Trophoblast cell (in vitro differentiated cells and primary cell): ENCODE results near the gene SLC24A4.

ENCODE experiments used
- DNase-seq, 2 donors: peaks; one replicate each; pipeline ENCODE4 v3.0.0-alpha.2; 2016
- H2AFZ ChIP-seq: 2 replicates; pipeline ENCODE4 v1.6.1; 2013; ENCODE audit warnings: low read length, moderate library complexity, mild to moderate bottlenecking; ENCODE audit not compliant: insufficient read depth, poor library complexity
- H2AK5ac ChIP-seq: 2 replicates; pipeline ENCODE4 v1.6.1; 2013; ENCODE audit warnings: mild to moderate bottlenecking, low read length
- H2BK120ac ChIP-seq: 2 replicates; pipeline ENCODE4 v1.6.1; 2013; ENCODE audit warnings: low read length, mild to moderate bottlenecking, moderate library complexity; ENCODE audit not compliant: insufficient read depth, poor library complexity
- H2BK12ac ChIP-seq: 2 replicates; pipeline ENCODE4 v1.6.1; 2013; ENCODE audit warnings: mild to moderate bottlenecking, low read length, moderate library complexity
- H2BK5ac ChIP-seq: 2 replicates; pipeline ENCODE4 v1.6.1; 2013; ENCODE audit warnings: low read length, low read depth, moderate library complexity, mild to moderate bottlenecking; ENCODE audit not compliant: poor library complexity
- H3K14ac ChIP-seq: 2 replicates; pipeline ENCODE4 v1.6.1; 2013; ENCODE audit warnings: mild to moderate bottlenecking, low read length
- H3K18ac ChIP-seq: 2 replicates; pipeline ENCODE4 v1.6.1; 2013; ENCODE audit warnings: mild to moderate bottlenecking, low read length
- H3K23ac ChIP-seq: 2 replicates; pipeline ENCODE4 v1.6.1; 2013; ENCODE audit warnings: low read length
- H3K27ac ChIP-seq: 2 replicates; pipeline ENCODE4 v1.5.1; 2013; ENCODE audit warnings: low read depth, mild to moderate bottlenecking, inconsistent platforms, low read length, moderate library complexity
- H3K27me3 ChIP-seq: 2 replicates; pipeline ENCODE4 v1.6.1; 2013; ENCODE audit warnings: inconsistent platforms, mild to moderate bottlenecking, low read length, moderate library complexity; ENCODE audit not compliant: insufficient read depth
- H3K36me3 ChIP-seq, 2 experiments: 1 replicate in 1 of 2; 2 replicates in 1 of 2; pipeline ENCODE4 v1.6.1; 2013; ENCODE audit warnings: low read length in 2 of 2, mild to moderate bottlenecking in 2 of 2, moderate library complexity in 1 of 2; ENCODE audit not compliant: insufficient read depth in 2 of 2, control insufficient read depth in 1 of 2
- H3K4ac ChIP-seq: 2 replicates; pipeline ENCODE4 v1.6.1; 2013; ENCODE audit warnings: low read depth, mild to moderate bottlenecking, low read length, moderate library complexity
- H3K4me1 ChIP-seq, 2 experiments: 1 replicate in 1 of 2; 2 replicates in 1 of 2; pipeline ENCODE4 v1.6.1; 2013; ENCODE audit warnings: low read length in 2 of 2, mild to moderate bottlenecking in 2 of 2, moderate library complexity in 1 of 2; ENCODE audit not compliant: insufficient read depth in 2 of 2, control insufficient read depth in 1 of 2
- H3K4me2 ChIP-seq: 2 replicates; pipeline ENCODE4 v1.6.1; 2013; ENCODE audit warnings: inconsistent platforms, mild to moderate bottlenecking, low read length, moderate library complexity
- H3K4me3 ChIP-seq: 2 replicates; pipeline ENCODE4 v1.5.1; 2013; ENCODE audit warnings: mild to moderate bottlenecking, low read depth, low read length, inconsistent platforms
- H3K79me1 ChIP-seq: one replicate; pipeline ENCODE4 v1.6.1; 2013; ENCODE audit warnings: low read length
- H3K79me2 ChIP-seq: 2 replicates; pipeline ENCODE4 v1.6.1; 2013; ENCODE audit warnings: low read length, mild to moderate bottlenecking; ENCODE audit not compliant: control insufficient read depth, insufficient read depth, poor library complexity
- H3K9ac ChIP-seq: 2 replicates; pipeline ENCODE4 v1.6.1; 2013; ENCODE audit warnings: mild to moderate bottlenecking, low read length
- H3K9me3 ChIP-seq: 2 replicates; pipeline ENCODE4 v1.6.1; 2013; ENCODE audit warnings: low read depth, mild to moderate bottlenecking, control low read depth, inconsistent platforms, low read length; ENCODE audit not compliant: insufficient read depth
- H4K12ac ChIP-seq: 2 replicates; pipeline ENCODE4 v1.6.1; 2013; ENCODE audit warnings: low read depth, mild to moderate bottlenecking, low read length, moderate library complexity
- H4K8ac ChIP-seq: 2 replicates; pipeline ENCODE4 v1.6.1; 2013; ENCODE audit warnings: low read depth, mild to moderate bottlenecking, low read length, moderate library complexity
- H4K91ac ChIP-seq: one replicate; pipeline ENCODE4 v1.6.1; 2013; ENCODE audit warnings: low read depth, mild to moderate bottlenecking, low read length, moderate library complexity
- WGBS: extraction: QIAGEN DNeasy Blood & Tissue Kit; methylation state at CpG from one replicate; pipeline ENCODE4 v1.1.7; 2013; ENCODE audit warnings: missing lambda C conversion rate; ENCODE audit not compliant: insufficient read length, insufficient coverage; ENCODE audit errors: extremely low coverage; 5-methylcytosine and 5-hydroxymethylcytosine counted together

The SLC24A4 gene

GRCh38 chr14:92524602-92525185, 201.7 kb downstream of the SLC24A4 start:
- H2AK5ac ChIP-seq, result no peak overlapping the region
- no peak overlapping the region for H2AFZ ChIP-seq
- WGBS, result no CpG with 5 or more reads among the region's 10 CpGs
- no peaks in the 10 kb centered on the region for H3K27me3 ChIP-seq
- no peaks in the 10 kb centered on the region for H3K36me3 ChIP-seq
- peaks cover 1% of the 10 kb centered on the region for H3K9me3 ChIP-seq
- no peak overlapping the region for H3K23ac ChIP-seq
- no peak overlapping the region for H3K4ac ChIP-seq
- no peak overlapping the region for H4K91ac ChIP-seq
- H4K12ac ChIP-seq, result no peak overlapping the region
- H3K4me2 ChIP-seq, result no peak overlapping the region
- no peak overlapping the region for H3K27ac ChIP-seq
- H4K8ac ChIP-seq, result no peak overlapping the region
- no peaks in the 10 kb centered on the region for H3K79me1 ChIP-seq
- no peak overlapping the region for H2BK5ac ChIP-seq
- no peak overlapping the region for H3K14ac ChIP-seq
- no peak overlapping the region for H3K18ac ChIP-seq
- H2BK120ac ChIP-seq, result no peak overlapping the region
- no peak overlapping the region for H3K9ac ChIP-seq
- DNase-seq, result no peak
- no peaks in the 10 kb centered on the region for H3K4me1 ChIP-seq
- no peak overlapping the region for H3K4me3 ChIP-seq
- peaks cover 2% of the 10 kb centered on the region for H3K79me2 ChIP-seq
- H2BK12ac ChIP-seq, result no peak overlapping the region

DNA sequence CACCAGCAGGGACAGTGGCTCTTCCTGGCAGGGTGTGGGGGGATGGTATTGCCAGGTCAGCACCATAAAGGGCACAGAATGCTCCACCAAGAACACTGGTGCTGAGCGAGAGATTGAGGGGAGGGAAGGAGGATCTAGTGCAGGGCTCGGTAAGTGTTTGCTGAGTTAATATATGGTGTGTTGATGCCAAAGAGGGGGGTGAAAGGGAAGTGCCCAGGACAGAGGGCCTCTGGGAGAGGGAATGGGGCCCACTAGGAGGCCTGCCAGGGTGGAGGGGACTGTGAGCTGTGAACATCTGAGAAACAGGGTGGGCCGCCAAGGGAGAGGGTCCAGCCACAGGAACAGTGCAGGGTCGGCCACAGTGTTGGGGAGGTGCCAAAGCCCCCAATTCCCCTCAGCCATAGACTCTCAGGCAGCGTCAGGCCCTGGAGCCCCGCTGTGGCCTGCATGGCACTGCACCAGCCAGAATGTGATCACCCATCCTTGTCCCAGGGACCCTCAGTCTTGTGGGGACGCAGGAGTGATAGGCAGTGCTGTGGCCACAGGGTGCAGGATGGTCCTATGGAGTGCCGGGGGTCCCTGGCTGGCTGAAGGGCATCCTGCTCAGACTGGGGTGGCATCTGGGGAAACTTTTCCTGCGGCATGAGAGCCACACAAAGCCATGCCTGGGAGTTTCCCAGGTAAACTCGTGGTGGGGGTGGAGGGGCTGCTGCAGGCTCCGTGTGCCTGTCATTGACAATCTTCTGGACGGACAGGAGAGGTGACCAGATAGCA, 202.5 kb downstream of the SLC24A4 start:
- peak overlapping the region; percentile 51 for H3K4ac ChIP-seq
- H3K79me1 ChIP-seq, result no peaks in the 10 kb centered on the region
- DNase-seq, result no peak
- no peak overlapping the region for H3K9ac ChIP-seq
- no peak overlapping the region for H4K91ac ChIP-seq
- peak overlapping the region; percentile 58 for H4K12ac ChIP-seq
- H3K14ac ChIP-seq, result peak overlapping the region; percentile 31
- no peak overlapping the region for H2AK5ac ChIP-seq
- no peaks in the 10 kb centered on the region for H3K4me1 ChIP-seq
- H3K4me3 ChIP-seq, result peak overlapping the region; percentile 25
- no peak overlapping the region for H3K4me2 ChIP-seq
- no CpG with 5 or more reads among the region's 12 CpGs for WGBS
- no peak overlapping the region for H4K8ac ChIP-seq
- no peak overlapping the region for H2AFZ ChIP-seq
- H3K18ac ChIP-seq, result no peak overlapping the region
- H3K27me3 ChIP-seq, result no peaks in the 10 kb centered on the region
- no peak overlapping the region for H2BK5ac ChIP-seq
- no peak overlapping the region for H2BK12ac ChIP-seq
- H3K23ac ChIP-seq, result no peak overlapping the region
- H3K79me2 ChIP-seq, result peaks cover 2% of the 10 kb centered on the region
- no peak overlapping the region for H2BK120ac ChIP-seq
- peaks cover 1% of the 10 kb centered on the region for H3K9me3 ChIP-seq
- H3K36me3 ChIP-seq, result no peaks in the 10 kb centered on the region
- no peak overlapping the region for H3K27ac ChIP-seq

GRCh38 chr14:92527721-92528120, 204.8 kb downstream of the SLC24A4 start:
- Histone ChIP-seq H3K4ac (no peak overlapping the region), H3K9ac (no peak overlapping the region), H3K14ac (no peak overlapping the region), H4K91ac (no peak overlapping the region), H2BK5ac (no peak overlapping the region), H3K4me2 (no peak overlapping the region), H2BK120ac (no peak overlapping the region), H3K4me1 (peaks cover 3% of the 10 kb centered on the region in 2 experiments), H3K27me3 (no peaks in the 10 kb centered on the region), H2BK12ac (no peak overlapping the region), H3K23ac (no peak overlapping the region), H3K18ac (no peak overlapping the region), H4K12ac (no peak overlapping the region), H2AFZ (no peak overlapping the region), H2AK5ac (no peak overlapping the region), H4K8ac (no peak overlapping the region), H3K79me2 (peaks cover 2% of the 10 kb centered on the region), H3K4me3 (no peak overlapping the region), H3K79me1 (no peaks in the 10 kb centered on the region), H3K9me3 (peaks cover 1% of the 10 kb centered on the region), H3K27ac (no peak overlapping the region), H3K36me3 (no peaks in the 10 kb centered on the region)
- no CpG with 5 or more reads among the region's 14 CpGs for WGBS
- DNase-seq, result no peak

- Histone ChIP-seq H4K91ac (no peak overlapping the region), H3K27ac (no peak overlapping the region), H4K12ac (no peak overlapping the region), H3K79me2 (peaks cover 2% of the 10 kb centered on the region), H4K8ac (no peak overlapping the region), H2AFZ (no peak overlapping the region), H3K9me3 (peaks cover 1% of the 10 kb centered on the region), H3K4ac (no peak overlapping the region), H3K4me3 (peak overlapping the region; percentile 10), H3K4me1 (peaks cover 3% of the 10 kb centered on the region in 2 experiments), H3K9ac (no peak overlapping the region), H3K4me2 (no peak overlapping the region), H2BK5ac (no peak overlapping the region), H3K79me1 (no peaks in the 10 kb centered on the region), H3K18ac (peak overlapping the region; percentile 25), H2BK120ac (no peak overlapping the region), H3K27me3 (no peaks in the 10 kb centered on the region), H2BK12ac (no peak overlapping the region), H3K14ac (no peak overlapping the region), H3K23ac (no peak overlapping the region), H3K36me3 (no peaks in the 10 kb centered on the region), H2AK5ac (no peak overlapping the region)
- no CpG with 5 or more reads among the region's 14 CpGs for WGBS
- DNase-seq, result no peak
These were observed 205.6 kb downstream of the SLC24A4 start for GRCh38 chr14:92528486-92529100.
